HCT116 (cell line): ENCODE measurements around the gene MEP1B.

Source experiments
- CBX3 ChIP-seq: IDR thresholded peaks from 2 replicates; pipeline ENCODE4 v1.6.1; 2012; ENCODE audit warnings: low read depth
- ELF1 ChIP-seq: IDR thresholded peaks from 2 replicates; pipeline ENCODE4 v1.6.1; 2012; ENCODE audit warnings: low read depth, borderline replicate concordance
- EZH2 ChIP-seq: fragments of 200-600 bp; sonication (generic); IDR thresholded peaks from 2 replicates; pipeline ENCODE4 v1.6.1; 2017; ENCODE audit warnings: antibody characterized with exemption, mixed run types
- EZH2phosphoT487 ChIP-seq: fragments of 200-600 bp; IDR thresholded peaks from 2 replicates; pipeline ENCODE4 v1.6.1; 2018; ENCODE audit warnings: antibody characterized with exemption, borderline replicate concordance
- POLR2A ChIP-seq: IDR thresholded peaks from 2 replicates; pipeline ENCODE4 v1.7.0; 2011; ENCODE audit warnings: borderline replicate concordance; ENCODE audit not compliant: insufficient read depth, insufficient read length; ENCODE audit errors: extremely low read depth
- RAD21 ChIP-seq: IDR thresholded peaks from 2 replicates; pipeline ENCODE4 v1.6.1; 2012; ENCODE audit warnings: low read depth, mild to moderate bottlenecking
- SIN3A ChIP-seq: IDR thresholded peaks from 2 replicates; pipeline ENCODE4 v1.6.1; 2012; ENCODE audit warnings: low read depth
- SP1 ChIP-seq: IDR thresholded peaks from 2 replicates; pipeline ENCODE4 v1.6.1; 2012; ENCODE audit warnings: low read depth
- TCF7L2 ChIP-seq: IDR thresholded peaks from 2 replicates; pipeline ENCODE4 v1.7.0; 2011; ENCODE audit warnings: borderline replicate concordance, inconsistent platforms; ENCODE audit not compliant: insufficient read depth, insufficient read length; ENCODE audit errors: extremely low read depth
- ZFX ChIP-seq: fragments of 450-650 bp; IDR thresholded peaks from 2 replicates; pipeline ENCODE4 v1.6.1; 2017
- TF ChIP-seq, protein P1 (sequence below): IDR thresholded peaks from 2 replicates; pipeline ENCODE4 v1.6.1; 2012; ENCODE audit warnings: low read depth
- TF ChIP-seq, protein P2 (sequence below), 3 experiments: fragments of 200-600 bp in 1 of 3; sonication (generic) in 1 of 3; IDR thresholded peaks in 2 of 3; conservative IDR thresholded peaks in 1 of 3; 2 replicates each; pipeline ENCODE4 v1.5.1; 2012 to 2017; ENCODE audit warnings: low read depth in 2 of 3, low read length in 2 of 3, antibody characterized with exemption in 1 of 3, borderline replicate concordance in 1 of 3, control low read depth in 1 of 3, mild to moderate bottlenecking in 1 of 3, mixed read lengths in 1 of 3, mixed run types in 1 of 3, moderate library complexity in 1 of 3; ENCODE audit not compliant: insufficient read depth in 1 of 3

DNA sequence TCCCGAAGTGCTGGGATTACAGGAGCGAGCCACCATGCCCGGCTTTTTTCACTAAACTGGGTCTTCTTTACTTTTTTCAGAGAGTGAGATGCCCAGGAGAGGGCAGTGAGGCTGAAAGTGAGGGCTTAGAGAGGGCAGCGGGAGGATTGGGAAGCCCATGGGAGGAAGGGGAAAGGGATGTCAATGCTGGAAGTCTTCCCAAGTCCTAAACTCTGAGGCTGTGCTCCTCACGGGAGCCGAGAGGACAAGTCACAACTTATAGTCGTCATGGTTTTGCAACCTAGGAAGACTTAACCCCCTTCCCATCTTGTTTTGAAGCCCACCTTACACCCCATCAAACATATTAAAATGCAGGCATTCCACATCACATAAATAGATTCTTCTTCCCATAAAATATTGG lies 15.1 kb upstream of the MEP1B start:
- TF ChIP-seq EZH2 (no peak), CBX3 (no peak), EZH2phosphoT487 (no peak), SP1 (no peak), SIN3A (no peak), TCF7L2 (no peak), ZFX (no peak), ELF1 (no peak), RAD21 (no peak), POLR2A (no peak)
- TF ChIP-seq, protein P1, sequence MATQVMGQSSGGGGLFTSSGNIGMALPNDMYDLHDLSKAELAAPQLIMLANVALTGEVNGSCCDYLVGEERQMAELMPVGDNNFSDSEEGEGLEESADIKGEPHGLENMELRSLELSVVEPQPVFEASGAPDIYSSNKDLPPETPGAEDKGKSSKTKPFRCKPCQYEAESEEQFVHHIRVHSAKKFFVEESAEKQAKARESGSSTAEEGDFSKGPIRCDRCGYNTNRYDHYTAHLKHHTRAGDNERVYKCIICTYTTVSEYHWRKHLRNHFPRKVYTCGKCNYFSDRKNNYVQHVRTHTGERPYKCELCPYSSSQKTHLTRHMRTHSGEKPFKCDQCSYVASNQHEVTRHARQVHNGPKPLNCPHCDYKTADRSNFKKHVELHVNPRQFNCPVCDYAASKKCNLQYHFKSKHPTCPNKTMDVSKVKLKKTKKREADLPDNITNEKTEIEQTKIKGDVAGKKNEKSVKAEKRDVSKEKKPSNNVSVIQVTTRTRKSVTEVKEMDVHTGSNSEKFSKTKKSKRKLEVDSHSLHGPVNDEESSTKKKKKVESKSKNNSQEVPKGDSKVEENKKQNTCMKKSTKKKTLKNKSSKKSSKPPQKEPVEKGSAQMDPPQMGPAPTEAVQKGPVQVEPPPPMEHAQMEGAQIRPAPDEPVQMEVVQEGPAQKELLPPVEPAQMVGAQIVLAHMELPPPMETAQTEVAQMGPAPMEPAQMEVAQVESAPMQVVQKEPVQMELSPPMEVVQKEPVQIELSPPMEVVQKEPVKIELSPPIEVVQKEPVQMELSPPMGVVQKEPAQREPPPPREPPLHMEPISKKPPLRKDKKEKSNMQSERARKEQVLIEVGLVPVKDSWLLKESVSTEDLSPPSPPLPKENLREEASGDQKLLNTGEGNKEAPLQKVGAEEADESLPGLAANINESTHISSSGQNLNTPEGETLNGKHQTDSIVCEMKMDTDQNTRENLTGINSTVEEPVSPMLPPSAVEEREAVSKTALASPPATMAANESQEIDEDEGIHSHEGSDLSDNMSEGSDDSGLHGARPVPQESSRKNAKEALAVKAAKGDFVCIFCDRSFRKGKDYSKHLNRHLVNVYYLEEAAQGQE, result no peak
- TF ChIP-seq, protein P2, sequence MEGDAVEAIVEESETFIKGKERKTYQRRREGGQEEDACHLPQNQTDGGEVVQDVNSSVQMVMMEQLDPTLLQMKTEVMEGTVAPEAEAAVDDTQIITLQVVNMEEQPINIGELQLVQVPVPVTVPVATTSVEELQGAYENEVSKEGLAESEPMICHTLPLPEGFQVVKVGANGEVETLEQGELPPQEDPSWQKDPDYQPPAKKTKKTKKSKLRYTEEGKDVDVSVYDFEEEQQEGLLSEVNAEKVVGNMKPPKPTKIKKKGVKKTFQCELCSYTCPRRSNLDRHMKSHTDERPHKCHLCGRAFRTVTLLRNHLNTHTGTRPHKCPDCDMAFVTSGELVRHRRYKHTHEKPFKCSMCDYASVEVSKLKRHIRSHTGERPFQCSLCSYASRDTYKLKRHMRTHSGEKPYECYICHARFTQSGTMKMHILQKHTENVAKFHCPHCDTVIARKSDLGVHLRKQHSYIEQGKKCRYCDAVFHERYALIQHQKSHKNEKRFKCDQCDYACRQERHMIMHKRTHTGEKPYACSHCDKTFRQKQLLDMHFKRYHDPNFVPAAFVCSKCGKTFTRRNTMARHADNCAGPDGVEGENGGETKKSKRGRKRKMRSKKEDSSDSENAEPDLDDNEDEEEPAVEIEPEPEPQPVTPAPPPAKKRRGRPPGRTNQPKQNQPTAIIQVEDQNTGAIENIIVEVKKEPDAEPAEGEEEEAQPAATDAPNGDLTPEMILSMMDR (IDR thresholded peaks at IDR 0.05 in 2 of 3, conservative IDR thresholded peaks at IDR 0.05 in 1 of 3; ENCODE audit: borderline replicate concordance in 1 of 3, insufficient read depth in 1 of 3, low read depth in 2 of 3, low read length in 2 of 3), result no peak
